ENCODE measurements around the gene POLDIP3.

DNA sequence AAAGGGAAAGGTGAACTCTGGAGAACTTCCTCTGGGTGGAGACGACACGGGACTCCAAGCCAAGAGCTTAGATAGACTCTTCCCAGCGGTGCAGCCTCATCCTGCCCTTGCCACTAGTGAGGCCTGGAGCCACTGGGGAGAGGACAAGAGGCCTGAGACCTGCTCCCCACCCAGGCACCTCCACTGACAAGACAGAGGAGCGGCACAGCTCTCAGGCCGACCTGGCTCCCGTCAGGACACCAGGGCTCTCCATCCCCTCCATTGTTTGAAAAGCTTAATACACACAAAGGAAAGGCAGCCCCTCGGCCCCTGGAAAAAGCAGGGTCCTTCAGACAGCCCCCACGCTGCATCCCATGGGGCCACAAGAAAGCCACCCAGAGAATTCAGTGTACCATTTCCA, 29.6 kb downstream of the POLDIP3 start:
- TF ChIP-seq, protein P1, sequence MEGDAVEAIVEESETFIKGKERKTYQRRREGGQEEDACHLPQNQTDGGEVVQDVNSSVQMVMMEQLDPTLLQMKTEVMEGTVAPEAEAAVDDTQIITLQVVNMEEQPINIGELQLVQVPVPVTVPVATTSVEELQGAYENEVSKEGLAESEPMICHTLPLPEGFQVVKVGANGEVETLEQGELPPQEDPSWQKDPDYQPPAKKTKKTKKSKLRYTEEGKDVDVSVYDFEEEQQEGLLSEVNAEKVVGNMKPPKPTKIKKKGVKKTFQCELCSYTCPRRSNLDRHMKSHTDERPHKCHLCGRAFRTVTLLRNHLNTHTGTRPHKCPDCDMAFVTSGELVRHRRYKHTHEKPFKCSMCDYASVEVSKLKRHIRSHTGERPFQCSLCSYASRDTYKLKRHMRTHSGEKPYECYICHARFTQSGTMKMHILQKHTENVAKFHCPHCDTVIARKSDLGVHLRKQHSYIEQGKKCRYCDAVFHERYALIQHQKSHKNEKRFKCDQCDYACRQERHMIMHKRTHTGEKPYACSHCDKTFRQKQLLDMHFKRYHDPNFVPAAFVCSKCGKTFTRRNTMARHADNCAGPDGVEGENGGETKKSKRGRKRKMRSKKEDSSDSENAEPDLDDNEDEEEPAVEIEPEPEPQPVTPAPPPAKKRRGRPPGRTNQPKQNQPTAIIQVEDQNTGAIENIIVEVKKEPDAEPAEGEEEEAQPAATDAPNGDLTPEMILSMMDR (conservative IDR thresholded peaks at IDR 0.05) = no peak
- no peak for TF ChIP-seq ZFX (IDR thresholded peaks at IDR 0.05)

Data from C4-2B (cell line).